HG02642 (cell line): ENCODE measurements around the gene STING1.
"Not testable (repeated sequence)": the region's sequence is repeated elsewhere in the genome, so short reads cannot be mapped to it uniquely, and the experiment has no call there.

ENCODE experiments used
- ATAC-seq: cut with Tn5 transposase; IDR thresholded peaks from one replicate; pipeline ENCODE4 v1.9.1; 2021; ENCODE audit warnings: mild to moderate bottlenecking; ENCODE audit not compliant: unreplicated experiment, poor library complexity

STING1 gene

DNA sequence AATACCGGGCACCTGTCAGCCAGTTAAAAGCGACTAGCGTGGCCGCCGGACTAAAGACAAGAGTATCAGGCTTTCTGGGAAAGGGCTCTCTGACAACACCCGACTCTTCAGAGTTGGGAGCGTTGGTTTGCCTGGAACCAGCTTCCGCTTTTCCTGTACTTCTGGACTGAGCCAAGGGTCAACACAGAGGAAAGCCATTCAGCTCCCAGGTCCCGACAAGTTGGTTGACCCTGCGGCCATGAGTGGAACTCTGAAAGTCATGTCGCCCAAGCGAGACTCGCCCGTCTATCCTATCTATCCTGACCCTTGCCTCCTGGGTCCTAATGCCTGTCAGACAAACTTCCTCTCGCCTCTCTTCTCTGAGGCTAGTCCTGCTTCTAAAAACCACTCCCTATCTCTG, 21.3 kb upstream of the STING1 start:
- ATAC-seq = not testable (repeated sequence)

DNA sequence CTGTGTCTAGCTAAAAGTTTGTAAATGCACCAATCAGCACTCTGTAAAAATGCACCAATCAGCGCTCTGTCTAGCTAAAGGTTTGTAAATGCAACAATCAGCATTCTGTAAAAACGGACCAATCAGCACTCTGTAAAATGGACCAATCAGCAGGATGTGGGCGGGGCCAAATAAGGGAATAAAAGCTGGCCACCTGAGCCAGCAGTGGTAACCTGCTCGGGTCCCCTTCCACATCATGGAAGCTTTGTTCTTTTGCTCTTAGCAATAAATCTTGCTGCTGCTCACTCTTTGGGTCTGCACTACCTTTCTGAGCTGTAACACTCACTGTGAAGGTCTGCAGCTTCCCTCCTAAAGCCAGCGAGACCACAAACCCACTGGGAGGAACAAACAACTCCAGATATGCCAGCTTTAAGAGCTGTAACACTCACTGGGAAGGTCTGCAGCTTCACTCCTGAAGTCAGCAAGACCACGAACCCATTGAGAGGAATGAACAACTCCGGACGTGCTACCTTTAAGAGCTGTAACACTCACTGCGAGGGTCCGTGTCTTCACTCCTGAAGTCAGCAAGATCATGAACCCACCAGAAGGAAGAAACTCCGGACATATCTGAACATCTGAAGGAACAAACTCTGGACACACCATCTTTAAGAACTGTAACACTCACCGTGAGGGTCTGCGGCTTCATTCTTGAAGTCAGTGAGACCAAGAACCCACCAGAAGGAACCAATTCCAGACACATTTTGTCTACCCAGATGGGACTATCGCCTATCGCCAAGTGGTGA, 20.7 kb upstream of the STING1 start:
- ATAC-seq = not testable (repeated sequence)

DNA sequence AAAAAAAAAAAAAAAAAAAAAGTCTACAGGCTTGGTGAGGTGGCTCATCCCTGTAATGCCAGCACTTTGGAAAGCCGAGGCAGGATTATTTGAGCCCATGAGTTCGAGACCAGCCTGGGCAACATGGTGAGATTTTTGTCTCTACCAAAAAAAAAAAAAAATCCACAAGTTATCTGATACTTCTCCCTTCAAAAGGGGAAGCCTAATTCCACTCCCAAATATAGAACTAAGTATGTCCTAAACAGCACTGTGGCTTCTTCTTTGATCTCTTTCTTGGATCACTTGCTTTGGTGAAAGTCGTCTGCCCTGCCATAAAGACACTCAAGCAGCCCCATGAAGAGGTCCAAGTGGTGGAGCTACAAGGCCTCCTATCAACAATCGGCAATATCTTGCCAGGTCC, 18.8 kb upstream of the STING1 start:
- no peak for ATAC-seq

DNA sequence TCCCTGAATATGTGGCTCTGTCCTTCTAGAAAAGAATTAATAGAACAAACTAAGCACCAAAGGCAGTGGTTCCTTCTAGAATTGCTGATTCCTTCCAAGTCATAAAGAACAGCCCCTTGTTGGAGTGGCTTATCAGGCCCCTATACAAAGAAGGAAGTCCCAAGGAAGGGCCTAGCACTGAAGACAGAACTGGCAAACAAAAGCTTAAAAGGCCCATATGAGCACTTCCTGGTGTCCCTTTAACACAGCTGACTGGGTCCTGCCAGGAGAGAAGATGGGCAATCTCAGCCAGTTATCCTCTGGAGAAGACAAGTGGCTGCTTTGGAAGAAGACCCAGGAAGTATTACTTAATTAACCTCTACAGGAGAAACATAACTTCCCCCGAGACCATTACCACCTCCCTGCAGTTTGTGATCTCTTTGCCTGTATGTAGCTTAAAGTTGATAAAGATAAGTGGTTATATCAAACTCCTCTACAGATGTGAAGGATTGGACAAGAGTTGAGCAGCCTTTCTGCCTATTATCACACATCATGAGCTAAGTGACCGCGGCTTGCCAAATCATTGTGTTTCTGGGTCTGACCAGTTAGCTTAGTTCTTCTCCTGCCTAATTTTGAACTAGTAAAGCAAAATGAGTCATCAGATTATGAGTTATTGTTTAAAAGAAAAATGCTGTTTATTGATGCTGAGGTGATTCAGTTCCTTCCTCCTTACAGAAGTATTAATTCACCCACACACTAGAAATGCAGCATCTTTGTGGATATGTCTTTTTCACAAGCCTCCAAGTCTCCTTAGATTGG, 13.3 kb upstream of the STING1 start:
- no peak for ATAC-seq

DNA sequence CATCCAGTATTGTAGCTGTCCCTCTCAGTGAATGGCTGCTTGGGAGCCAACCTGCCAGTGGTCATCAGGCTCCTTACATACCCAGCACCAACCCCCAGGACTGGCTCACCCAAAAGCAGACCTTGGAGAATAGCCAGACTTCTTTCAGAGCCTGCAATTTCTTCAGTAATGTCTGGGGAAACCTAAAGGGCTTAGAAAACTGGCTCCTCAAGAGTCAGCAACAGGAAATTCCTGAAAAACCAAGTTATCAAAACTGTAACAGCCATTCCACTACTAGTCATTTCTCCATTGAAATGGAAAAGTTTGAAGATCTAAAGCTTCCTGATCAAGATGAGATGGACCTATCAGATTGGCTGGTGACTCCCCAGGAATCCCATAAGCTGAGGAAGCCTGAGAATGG, 12.3 kb upstream of the STING1 start:
- no peak for ATAC-seq

DNA sequence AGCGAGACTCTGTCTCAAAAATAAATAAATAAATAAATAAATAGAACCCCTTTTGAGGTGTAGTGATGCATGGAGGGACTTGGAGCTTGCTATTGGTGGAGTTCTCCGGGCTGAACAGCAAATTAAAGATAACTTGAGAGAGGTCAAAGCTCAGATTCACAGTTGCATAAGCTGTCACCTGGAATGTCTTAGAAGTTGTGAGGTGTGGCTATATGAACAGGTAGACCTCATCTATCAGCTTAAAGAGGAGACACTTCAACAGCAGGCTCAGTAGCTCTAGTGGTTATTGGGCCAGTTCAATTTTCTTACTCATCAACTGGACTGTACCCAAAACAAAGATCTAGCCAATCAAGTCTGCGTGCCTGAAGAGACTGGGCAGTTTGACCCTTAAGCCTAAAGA, 11.7 kb upstream of the STING1 start:
- ATAC-seq = no peak

DNA sequence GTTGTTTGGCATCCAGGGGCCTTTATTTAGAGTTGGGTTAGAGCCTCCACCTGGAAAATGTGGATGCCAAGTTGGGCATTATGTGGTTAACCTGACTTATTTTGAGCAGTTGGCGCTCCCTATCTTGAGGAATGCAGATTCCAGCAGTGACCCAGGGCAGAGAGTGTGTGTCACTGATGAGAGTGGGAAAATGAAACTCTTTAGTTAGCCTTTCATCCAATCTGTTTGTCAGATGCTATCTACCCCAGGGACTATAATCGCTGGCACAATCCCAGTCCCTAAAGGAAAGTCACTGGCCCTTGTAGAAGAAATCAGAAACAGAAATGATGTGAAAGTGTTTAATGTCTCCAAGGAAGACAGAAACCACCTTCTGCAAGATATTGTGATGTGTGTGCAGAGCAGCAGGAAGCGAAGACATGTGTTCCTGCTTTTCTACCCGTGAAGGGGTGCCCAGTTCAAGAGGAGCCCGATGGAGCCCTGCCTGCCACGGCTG, 10.2 kb upstream of the STING1 start:
- ATAC-seq = no peak

DNA sequence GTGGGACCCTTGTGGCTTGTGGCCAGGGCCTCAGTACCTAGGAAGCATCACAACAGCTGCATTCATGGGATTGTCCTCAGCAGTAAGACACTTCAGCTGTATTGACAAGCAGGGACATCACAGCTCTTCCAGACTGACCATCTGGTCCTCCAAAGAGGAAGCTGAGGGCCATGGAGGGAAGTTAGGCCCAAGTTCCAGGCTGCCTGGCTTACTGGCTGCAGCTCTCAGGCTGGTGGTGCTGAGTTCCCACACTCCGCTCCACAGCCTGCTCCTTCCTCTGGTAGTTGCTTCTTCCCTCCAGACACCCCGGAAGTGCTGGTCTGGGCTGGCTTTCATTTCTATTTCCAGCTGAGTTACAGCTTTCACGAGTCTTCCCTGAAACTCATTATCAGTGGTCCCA, 5.7 kb upstream of the STING1 start:
- ATAC-seq = no peak

DNA sequence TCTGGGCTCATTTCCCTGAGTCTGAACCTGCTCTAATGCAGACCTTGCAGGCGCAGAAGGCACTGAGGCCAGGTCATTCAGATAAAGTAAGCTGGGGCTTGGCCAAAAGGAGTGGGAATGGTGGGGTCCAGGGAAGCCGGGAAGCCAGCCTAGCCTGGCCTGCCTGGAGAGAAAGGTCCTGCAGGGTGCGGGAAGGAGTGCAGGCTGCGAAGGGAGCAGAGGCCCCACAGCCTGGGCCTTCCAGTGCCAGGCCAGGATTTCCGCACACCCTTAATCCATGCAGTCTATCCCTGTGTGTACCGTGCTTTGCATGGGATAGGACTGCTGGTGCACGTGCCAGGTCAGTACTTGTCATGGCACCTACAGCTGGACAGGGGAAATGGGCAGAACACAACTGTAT, 3.6 kb upstream of the STING1 start:
- ATAC-seq = no peak

DNA sequence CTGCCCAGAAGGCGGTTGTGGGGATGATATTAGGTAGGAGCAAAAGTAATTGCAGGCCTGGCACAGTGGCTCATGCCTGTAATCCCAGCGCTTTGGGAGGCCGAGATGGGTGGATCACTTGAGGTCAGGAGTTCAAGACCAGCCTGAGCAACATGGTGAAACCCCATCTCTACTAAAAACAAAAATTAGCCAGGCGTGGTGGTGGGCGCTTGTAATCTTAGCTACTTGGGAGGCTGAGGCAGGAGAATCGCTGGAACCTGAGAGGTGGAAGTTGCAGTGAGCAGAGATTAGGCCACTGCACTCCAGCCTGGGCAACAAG, 291 bp upstream of the STING1 start:
- not testable (repeated sequence) for ATAC-seq

DNA sequence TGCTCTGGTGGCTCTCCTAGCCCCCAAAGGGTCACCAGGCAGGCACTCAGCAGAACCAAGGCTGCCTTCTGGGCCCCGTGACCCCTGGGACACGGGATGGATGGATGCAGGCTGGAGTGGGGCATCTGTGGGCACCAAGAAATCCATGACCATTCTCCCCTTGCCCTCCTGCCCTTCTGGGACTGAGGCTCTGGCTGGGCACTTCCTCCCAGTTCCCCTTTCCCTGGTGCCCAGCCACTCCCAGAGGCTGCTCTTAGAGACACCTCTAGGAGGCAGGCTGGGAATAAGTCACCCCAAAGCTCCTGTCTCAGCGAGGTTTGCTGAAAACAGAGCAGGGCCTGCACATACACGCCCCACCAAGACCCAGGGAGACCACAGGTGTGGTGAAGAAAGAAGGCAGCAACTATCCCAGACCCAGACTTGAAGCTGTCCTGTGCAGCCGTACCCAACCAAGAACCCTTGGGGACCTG, 943 bp downstream of the STING1 start:
- ATAC-seq = peak; percentile 29

DNA sequence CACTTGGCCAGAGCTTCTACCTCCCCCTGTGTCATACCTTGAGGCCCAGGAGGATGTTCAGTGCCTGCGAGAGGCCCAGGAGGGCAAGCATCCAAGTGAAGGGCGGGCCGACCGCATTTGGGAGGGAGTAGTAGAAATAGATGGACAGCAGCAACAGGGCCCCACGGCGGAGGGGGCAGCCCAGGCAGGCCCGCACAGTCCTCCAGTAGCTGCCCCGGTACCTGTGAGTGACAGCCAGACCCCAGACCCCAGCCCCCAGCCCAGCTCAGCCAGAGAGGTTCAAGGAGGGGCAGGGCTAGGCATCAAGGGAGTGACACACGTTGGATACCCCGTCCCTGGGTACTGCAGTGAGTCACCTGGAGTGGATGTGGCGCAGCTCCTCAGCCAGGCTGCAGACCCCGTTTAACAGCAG, 1.4 kb downstream of the STING1 start:
- ATAC-seq = no peak

DNA sequence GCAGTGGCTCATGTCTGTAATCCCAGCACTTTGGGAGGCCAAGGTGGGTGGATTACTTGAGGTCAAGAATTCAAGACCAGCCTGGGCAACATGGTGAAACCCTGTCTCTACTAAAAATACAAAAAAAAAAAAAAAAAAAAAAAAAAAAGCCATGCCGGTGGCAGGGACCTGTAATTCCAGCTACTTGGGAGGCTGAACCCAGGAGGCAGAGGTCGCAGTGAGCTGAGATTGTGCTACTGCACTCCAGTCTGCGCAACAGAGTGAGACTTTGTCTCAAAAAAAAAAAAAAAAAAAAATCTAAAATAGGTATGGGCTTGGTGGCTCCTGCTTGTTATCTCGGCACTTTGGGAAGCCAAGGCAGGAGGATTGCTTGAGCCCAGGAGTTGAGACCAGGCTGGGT, 2.8 kb downstream of the STING1 start:
- ATAC-seq = not testable (repeated sequence)

DNA sequence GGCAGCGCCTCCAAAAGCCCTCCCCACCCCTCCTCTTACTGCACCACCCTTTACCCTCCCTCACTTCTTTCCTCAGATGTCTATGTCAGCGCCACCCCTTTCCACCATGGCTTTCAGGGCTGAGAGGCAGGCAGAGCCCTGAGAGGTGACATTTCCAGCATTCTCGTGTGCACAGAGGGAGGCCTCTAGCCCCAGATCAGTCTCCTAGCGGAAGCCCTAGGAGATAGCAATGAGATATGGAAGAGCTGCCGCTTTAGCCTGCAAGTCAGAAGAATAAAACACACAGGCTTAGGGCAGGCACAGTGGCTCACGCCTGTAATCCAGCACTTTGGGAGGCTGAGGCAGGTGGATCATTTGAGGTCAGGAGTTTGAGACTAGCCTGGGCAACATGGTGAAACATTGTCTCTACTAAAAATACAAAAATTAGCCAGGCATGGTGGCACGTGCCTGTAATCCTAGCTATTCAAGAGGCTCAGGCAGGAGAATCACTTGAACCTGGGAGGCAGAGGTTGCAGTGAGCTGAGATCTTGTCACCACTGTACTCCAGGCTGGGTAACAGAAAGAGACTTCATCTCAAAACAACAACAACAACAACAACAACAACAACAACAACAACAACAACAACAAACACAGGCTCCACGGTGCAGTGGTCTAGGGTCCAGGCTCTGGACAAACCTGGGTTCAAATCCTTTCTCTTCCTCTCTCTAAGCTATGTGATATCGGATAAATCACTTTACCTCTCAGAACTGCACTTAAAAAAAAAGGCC, 3.7 kb downstream of the STING1 start:
- ATAC-seq = not testable (repeated sequence)

DNA sequence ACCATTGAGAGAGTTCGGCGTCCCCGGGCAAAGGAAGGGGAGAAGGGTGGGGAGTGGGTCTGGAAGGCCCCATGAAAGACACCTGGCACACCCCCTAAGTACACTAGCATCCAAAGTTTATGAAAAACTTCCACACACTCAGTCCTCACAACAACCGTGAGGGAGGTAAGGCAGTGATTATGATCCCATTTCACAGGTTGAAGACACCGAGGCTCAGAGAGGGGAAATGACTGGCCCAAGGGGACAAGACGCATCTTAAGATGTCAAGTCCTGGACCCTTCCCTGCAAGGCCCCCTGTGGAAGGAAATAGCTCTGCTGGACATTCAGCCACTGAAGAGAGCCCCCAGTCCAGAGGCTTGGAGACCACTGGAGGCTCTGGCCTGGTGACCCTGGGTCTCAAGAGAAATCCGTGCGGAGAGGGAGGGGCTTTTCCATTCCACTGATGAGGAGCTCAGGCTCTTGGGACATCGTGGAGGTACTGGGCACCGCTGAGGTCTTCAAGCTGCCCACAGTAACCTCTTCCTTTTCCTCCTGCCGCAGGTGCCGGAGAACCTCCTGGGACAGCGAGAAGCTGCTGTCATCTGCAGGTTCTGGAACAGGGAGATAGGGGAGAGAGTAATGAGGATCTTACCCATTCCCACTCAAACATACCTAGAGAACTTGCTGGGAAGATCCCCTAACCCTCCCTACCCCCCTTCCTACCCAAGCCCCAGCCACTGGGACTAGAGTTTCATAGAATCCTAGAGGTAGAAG, 6.5 kb downstream of the STING1 start:
- ATAC-seq = no peak

DNA sequence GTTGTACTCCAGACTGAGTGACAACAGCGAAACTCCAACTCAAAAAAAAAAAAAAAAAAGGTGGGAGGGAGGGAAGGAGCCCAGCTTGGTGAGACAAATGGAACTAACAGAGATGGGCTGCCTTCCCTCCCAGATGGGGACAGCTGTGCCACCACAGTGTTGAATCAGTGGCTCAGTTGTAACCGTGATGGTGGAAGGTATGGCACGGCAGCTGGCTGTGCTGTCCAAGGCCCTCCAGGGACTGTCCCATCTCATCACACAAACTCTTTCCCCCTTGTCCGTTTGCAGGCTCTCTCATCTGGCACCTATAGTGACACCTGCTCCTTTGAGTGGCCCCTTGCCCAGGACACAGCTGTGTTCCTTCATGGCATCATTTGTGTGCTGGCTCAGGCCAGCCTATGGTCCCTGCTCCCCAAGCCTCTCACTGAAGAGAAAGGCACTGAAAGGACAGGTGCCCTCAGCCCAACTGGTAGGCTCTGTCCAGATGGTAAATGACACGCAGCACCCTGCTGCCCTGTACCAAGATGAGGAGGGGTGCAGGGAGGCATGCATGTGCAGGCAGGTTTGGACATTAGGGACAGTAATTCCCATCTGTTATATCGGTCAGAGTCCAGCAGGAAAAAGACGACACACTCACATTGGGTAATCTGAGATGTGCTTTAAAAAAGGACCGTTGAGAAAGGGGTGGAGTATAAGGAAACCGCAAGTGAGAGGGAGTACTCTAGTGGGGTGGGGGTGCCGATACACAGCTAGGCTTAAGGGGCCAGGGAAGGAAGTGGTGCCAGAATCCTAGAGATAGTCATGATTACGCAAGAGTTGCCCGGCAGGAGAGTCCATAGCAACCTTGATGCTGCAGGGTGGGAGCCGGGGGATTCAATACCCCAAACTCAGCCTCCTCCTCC, 7.4 kb downstream of the STING1 start:
- no peak for ATAC-seq

DNA sequence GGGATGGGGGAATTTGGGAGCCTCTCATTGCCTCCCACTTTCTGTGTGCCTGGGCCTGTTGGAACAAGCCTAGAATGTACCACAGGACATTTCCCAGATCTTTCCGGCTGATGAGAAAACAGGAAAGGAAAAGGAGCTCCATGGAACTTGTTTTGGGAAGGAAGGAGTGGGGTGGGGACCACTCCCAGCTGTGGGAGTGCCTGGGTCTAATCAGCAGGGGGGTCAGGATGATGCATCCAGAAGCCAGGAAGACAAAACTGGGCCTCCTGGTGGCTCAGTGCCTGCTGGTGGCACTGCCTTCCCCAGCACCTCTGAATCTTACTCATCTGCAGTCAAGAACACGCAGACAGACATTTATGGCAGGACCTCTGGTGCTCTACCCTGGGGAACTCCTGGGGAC, 9.0 kb downstream of the STING1 start:
- no peak for ATAC-seq

DNA sequence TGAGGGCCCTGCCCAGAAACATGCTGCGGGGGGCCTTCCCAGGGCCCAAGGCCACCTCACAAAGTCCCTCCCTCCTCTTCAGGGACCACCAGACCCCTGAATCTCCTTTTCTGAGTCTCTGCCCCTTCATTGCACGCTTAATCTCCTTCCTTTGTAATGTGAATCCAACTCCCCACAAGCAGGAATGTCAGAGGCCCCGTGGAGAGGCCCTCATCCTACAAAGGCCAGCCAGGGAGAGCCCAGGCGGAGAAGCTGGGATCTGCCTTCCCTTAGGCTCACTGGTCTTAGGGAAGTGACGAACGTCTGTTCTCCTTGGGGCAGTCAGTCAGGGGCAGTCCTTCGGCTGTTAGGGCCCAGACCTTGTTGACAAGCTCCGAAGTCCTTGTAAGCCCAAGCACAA, 9.5 kb downstream of the STING1 start:
- no peak for ATAC-seq

DNA sequence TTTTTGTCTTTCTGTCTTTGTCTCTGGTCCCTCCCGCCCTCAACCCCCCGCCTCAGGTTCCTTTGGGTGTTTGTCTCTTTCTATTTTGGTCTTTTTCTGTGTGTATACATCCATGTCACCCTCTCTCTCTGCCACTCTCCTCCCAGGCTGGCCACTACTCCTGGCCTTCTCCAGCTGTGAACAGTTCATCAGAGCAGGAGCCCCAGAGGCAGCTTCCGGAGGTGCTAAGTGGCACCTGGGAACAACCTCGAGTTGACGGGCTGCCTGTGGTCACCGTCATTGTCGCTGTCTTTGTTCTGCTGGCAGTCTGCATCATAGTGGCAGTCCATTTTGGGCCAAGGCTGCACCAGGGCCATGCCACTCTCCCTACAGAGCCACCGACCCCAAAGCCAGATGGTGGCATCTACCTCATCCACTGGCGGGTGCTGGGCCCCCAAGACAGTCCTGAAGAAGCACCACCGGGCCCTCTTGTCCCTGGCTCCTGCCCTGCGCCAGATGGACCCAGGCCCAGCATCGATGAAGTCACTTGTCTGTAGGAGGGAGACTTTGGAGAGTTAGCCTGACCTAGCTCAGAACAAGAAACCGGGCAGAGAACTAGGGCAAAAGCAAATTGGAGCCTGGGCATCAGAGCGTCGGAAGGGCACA, 10.1 kb downstream of the STING1 start:
- no peak for ATAC-seq
